Astrocyte (in vitro differentiated cells and primary cell): ENCODE measurements around the gene CTBP2. TPM values are rescaled to one million over a fixed set of nuclear protein-coding genes. Genes with fewer than 3 reads are reported as not detected.
A peak's percentile ranks its signal among the peaks of the same experiment; 100 is the strongest.

Source experiments
- DNase-seq: peaks from one replicate; pipeline ENCODE4 v3.0.0-alpha.2; 2010; ENCODE audit warnings: low read depth
- FAIRE-seq: peaks from 2 replicates; lab custom pipeline; 2011; peaks lifted over from hg19 to GRCh38; lab: Jason Lieb, UNC
- H2AFZ ChIP-seq: 2 replicates; pipeline ENCODE4 v1.6.0; 2012; ENCODE audit warnings: low read depth, low read length, inconsistent platforms
- H3K27ac ChIP-seq: 2 replicates; pipeline ENCODE4 v1.5.1; 2011; ENCODE audit warnings: low read depth, low read length, inconsistent platforms
- H3K27me3 ChIP-seq: 2 replicates; pipeline ENCODE4 v1.6.0; 2011; ENCODE audit warnings: low read length, inconsistent platforms; ENCODE audit not compliant: insufficient read depth
- H3K36me3 ChIP-seq: 2 replicates; pipeline ENCODE4 v1.5.1; 2011; ENCODE audit warnings: low read length, inconsistent platforms; ENCODE audit not compliant: insufficient read depth
- H3K4me1 ChIP-seq: 2 replicates; pipeline ENCODE4 v1.5.1; 2011; ENCODE audit warnings: low read length, inconsistent platforms; ENCODE audit not compliant: insufficient read depth
- H3K4me2 ChIP-seq: 2 replicates; pipeline ENCODE4 v1.6.0; 2012; ENCODE audit warnings: low read length, inconsistent platforms
- H3K4me3 ChIP-seq: 2 replicates; pipeline ENCODE4 v1.5.1; 2011; ENCODE audit warnings: low read depth, mild to moderate bottlenecking, low read length, inconsistent platforms; ENCODE audit not compliant: insufficient read depth
- H3K79me2 ChIP-seq: 2 replicates; pipeline ENCODE4 v1.6.0; 2012; ENCODE audit warnings: mild to moderate bottlenecking, low read length, inconsistent platforms; ENCODE audit not compliant: insufficient read depth
- H3K9ac ChIP-seq: 2 replicates; pipeline ENCODE4 v1.6.0; 2012; ENCODE audit warnings: mild to moderate bottlenecking, low read length, inconsistent platforms
- H3K9me3 ChIP-seq: 2 replicates; pipeline ENCODE4 v1.5.1; 2012; ENCODE audit warnings: low read depth, mild to moderate bottlenecking, low read length, inconsistent platforms; ENCODE audit not compliant: insufficient read depth
- H4K20me1 ChIP-seq: 2 replicates; pipeline ENCODE4 v1.6.0; 2012; ENCODE audit warnings: low read length, inconsistent platforms; ENCODE audit not compliant: insufficient read depth
- H3K27ac Mint-ChIP-seq: one replicate; pipeline ENCODE4 v1.8.0; 2021; ENCODE audit warnings: mild to moderate bottlenecking, mixed read lengths; ENCODE audit not compliant: unreplicated experiment
- H3K27me3 Mint-ChIP-seq: one replicate; pipeline ENCODE4 v1.8.0; 2021; ENCODE audit warnings: low read depth, mixed read lengths; ENCODE audit not compliant: unreplicated experiment
- H3K36me3 Mint-ChIP-seq: one replicate; pipeline ENCODE4 v1.8.0; 2021; ENCODE audit warnings: low read depth, mixed read lengths; ENCODE audit not compliant: unreplicated experiment
- H3K4me1 Mint-ChIP-seq: one replicate; pipeline ENCODE4 v1.8.0; 2021; ENCODE audit warnings: low read depth, mixed read lengths; ENCODE audit not compliant: unreplicated experiment
- H3K4me3 Mint-ChIP-seq: one replicate; pipeline ENCODE4 v1.8.0; 2021; ENCODE audit warnings: mild to moderate bottlenecking, moderate library complexity, mixed read lengths; ENCODE audit not compliant: unreplicated experiment
- H3K9me3 Mint-ChIP-seq: one replicate; pipeline ENCODE4 v1.8.0; 2021; ENCODE audit warnings: mild to moderate bottlenecking, mixed read lengths; ENCODE audit not compliant: unreplicated experiment
- CTCF ChIP-seq: IDR thresholded peaks from 2 replicates; pipeline ENCODE4 v1.5.1; 2011; ENCODE audit warnings: low read depth, mild to moderate bottlenecking, inconsistent platforms, low read length, moderate library complexity; ENCODE audit not compliant: insufficient read depth
- EZH2 ChIP-seq: IDR thresholded peaks from 2 replicates; pipeline ENCODE4 v1.6.1; 2012; ENCODE audit warnings: mild to moderate bottlenecking, low read length, inconsistent platforms; ENCODE audit not compliant: insufficient read depth
- total RNA-seq: library from RNA; stranded (reverse); gene quantifications from 2 replicates; pipeline ENCODE4 v1.2.1, GENCODE V29; 2021

The CTBP2 gene
- total RNA-seq, 1 donor from 2014 or later: 109 TPM

DNA sequence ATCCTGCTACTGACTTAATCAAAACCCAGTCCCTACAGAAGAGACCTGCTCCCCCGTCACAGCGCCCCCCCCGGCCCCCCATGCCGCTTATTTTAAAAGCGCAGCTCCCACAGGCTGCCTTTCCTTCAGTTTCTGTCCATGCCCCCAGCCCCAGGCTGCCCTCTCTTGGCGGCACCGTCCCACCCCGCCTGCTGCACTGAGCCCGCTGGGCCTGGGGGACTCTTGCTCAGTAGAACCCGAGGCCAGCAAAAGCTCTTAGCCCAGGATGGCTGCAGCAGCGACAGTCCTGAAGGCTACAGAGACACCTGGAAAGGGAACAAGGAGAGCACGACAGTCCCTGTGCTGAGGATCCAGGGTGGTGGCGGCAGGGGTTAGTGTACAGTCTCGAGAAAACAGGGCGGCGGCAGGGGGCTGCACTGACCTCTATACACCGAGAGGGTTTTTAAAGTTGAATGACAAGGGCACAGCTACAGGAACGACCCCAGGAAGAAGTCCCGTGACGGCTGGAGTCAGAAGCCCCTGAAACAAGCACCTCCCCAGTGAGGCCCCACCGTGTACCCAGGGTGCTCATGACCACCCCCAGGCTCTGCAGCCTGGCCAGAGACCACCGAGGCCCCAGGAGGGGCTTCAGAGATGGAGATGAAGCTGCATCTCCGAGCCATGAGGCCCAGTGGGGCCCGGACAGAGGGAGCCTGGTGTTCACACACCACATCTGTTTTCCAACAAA lies 164.1 kb downstream of the CTBP2 start:
- H3K9ac ChIP-seq: no peak overlapping the region
- Mint-ChIP-seq H3K4me3 (no peak overlapping the region), H3K4me1 (peaks cover 5% of the 10 kb centered on the region), H3K27ac (peak overlapping the region; percentile 55), H3K36me3 (peaks cover 14% of the 10 kb centered on the region), H3K9me3 (no peaks in the 10 kb centered on the region), H3K27me3 (no peaks in the 10 kb centered on the region)
- peaks cover 20% of the 10 kb centered on the region for H3K4me1 ChIP-seq
- peaks cover 20% of the 10 kb centered on the region for H3K36me3 ChIP-seq
- TF ChIP-seq CTCF: no peak
- H3K27me3 ChIP-seq: no peaks in the 10 kb centered on the region
- no peak overlapping the region for H3K27ac ChIP-seq
- no peak overlapping the region for H3K4me3 ChIP-seq
- no peak overlapping the region for H3K4me2 ChIP-seq
- no peak overlapping the region for H2AFZ ChIP-seq
- H4K20me1 ChIP-seq: peaks cover 79% of the 10 kb centered on the region
- H3K9me3 ChIP-seq: no peaks in the 10 kb centered on the region
- no peak for FAIRE-seq
- peaks cover 24% of the 10 kb centered on the region for H3K79me2 ChIP-seq
- DNase-seq: no peak

DNA sequence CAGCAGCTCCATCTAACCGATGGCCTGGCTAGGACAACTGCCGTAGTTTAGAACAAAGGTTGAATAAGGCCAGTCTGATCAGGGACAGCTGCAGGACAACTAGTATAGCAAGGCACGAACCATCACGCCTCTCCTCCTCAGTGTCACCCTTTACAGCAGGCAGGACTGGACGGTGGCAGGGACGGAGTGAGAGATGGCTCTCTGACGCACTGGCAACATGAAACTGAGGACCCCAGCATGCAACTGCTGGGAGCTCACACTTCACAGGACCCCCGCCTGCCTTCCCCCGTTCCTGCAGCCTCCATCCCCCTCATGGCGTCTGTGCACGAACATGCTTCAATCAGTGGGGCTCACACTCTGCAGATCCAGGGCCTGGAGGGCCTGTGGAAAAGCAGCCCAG lies 164.8 kb downstream of the CTBP2 start:
- Histone ChIP-seq H3K36me3 (peaks cover 27% of the 10 kb centered on the region), H3K9me3 (no peaks in the 10 kb centered on the region), H3K9ac (no peak overlapping the region), H3K27ac (no peak overlapping the region), H3K4me2 (no peak overlapping the region), H3K4me3 (no peak overlapping the region), H2AFZ (no peak overlapping the region), H3K79me2 (peaks cover 24% of the 10 kb centered on the region), H3K27me3 (no peaks in the 10 kb centered on the region), H4K20me1 (peaks cover 80% of the 10 kb centered on the region), H3K4me1 (peaks cover 13% of the 10 kb centered on the region)
- DNase-seq (no peak), FAIRE-seq (no peak)
- Mint-ChIP-seq H3K27ac (no peak overlapping the region), H3K36me3 (peaks cover 17% of the 10 kb centered on the region), H3K4me3 (no peak overlapping the region), H3K9me3 (no peaks in the 10 kb centered on the region), H3K27me3 (no peaks in the 10 kb centered on the region), H3K4me1 (peaks cover 5% of the 10 kb centered on the region)
- TF ChIP-seq CTCF (no peak), EZH2 (no peak)
